Smooth muscle cell (in vitro differentiated cells): ENCODE data around the gene AHSG. TPM values are rescaled to one million over a fixed set of nuclear protein-coding genes. Genes with fewer than 3 reads are reported as not detected.
"Not testable (repeated sequence)": the region's sequence is repeated elsewhere in the genome, so short reads cannot be mapped to it uniquely, and the experiment has no call there.

ENCODE experiments used
- DNase-seq: peaks from one replicate; lab custom pipeline; 2025; ENCODE audit not compliant: unreplicated experiment; lab: John Stamatoyannopoulos, UW
- H2AFZ ChIP-seq: fragments of 200-600 bp; sonication (generic); 2 replicates; pipeline ENCODE4 v1.6.0; 2016; ENCODE audit warnings: antibody characterized with exemption, low read depth, mild to moderate bottlenecking
- H3F3A ChIP-seq: fragments of 200-600 bp; sonication (generic); 2 replicates; pipeline ENCODE4 v1.6.0; 2017; ENCODE audit warnings: antibody characterized with exemption, low read depth
- H3K27ac ChIP-seq: fragments of 200-600 bp; sonication (generic); 2 replicates; pipeline ENCODE4 v1.5.1; 2016; ENCODE audit warnings: low read depth, mild to moderate bottlenecking
- H3K27me3 ChIP-seq: fragments of 200-600 bp; sonication (generic); 2 replicates; pipeline ENCODE4 v1.6.1; 2016; ENCODE audit warnings: low read depth, mild to moderate bottlenecking
- H3K36me3 ChIP-seq: fragments of 200-600 bp; sonication (generic); 2 replicates; pipeline ENCODE4 v1.5.1; 2016; ENCODE audit warnings: low read depth
- H3K4me1 ChIP-seq: fragments of 200-600 bp; sonication (generic); 2 replicates; pipeline ENCODE4 v1.5.1; 2016; ENCODE audit warnings: low read depth
- H3K4me2 ChIP-seq: fragments of 200-600 bp; sonication (generic); 2 replicates; pipeline ENCODE4 v1.6.0; 2016; ENCODE audit warnings: mild to moderate bottlenecking
- H3K4me3 ChIP-seq: fragments of 200-600 bp; sonication (generic); 2 replicates; pipeline ENCODE4 v1.5.1; 2016; ENCODE audit warnings: mild to moderate bottlenecking
- H3K79me2 ChIP-seq: fragments of 200-600 bp; sonication (generic); 2 replicates; pipeline ENCODE4 v1.6.0; 2016; ENCODE audit warnings: low read depth, mild to moderate bottlenecking
- H3K9ac ChIP-seq: fragments of 200-600 bp; sonication (generic); 2 replicates; pipeline ENCODE4 v1.6.0; 2016; ENCODE audit warnings: low read depth
- H3K9me3 ChIP-seq: fragments of 200-600 bp; sonication (generic); replicated peaks from 2 replicates; pipeline ENCODE4 v1.5.1; 2016; ENCODE audit warnings: low read depth
- H4K20me1 ChIP-seq: fragments of 200-600 bp; sonication (generic); 2 replicates; pipeline ENCODE4 v1.6.0; 2016; ENCODE audit warnings: low read depth
- CTCF ChIP-seq: fragments of 200-600 bp; sonication (generic); IDR thresholded peaks from 2 replicates; pipeline ENCODE4 v1.5.1; 2017; ENCODE audit warnings: borderline replicate concordance, mild to moderate bottlenecking, antibody characterized with exemption; ENCODE audit not compliant: insufficient read depth, poor library complexity, severe bottlenecking
- whole genome bisulfite sequencing: methylation state at CpG from one replicate; pipeline ENCODE4 v1.1.7; 2016; ENCODE audit warnings: low lambda C conversion rate; 5-methylcytosine and 5-hydroxymethylcytosine counted together
- polyA plus RNA-seq: library from polyadenylated mRNA; unstranded; fragments of >200 nt; fragmentation: Nextera tagmentation; extraction: Ambion mirVana; gene quantifications from 2 replicates; pipeline ENCODE4 v1.2.1, GENCODE V29; 2016
- total RNA-seq: library from RNA; depleted of rRNA; stranded (reverse); fragments of >200 nt; gene quantifications from 2 replicates; pipeline ENCODE4 v1.2.3, GENCODE V29; 2014

Gene AHSG
- total and polyA plus RNA-seq, 2 experiments from 2014 or later: 0.16 to 0.18 TPM

- peaks cover 8% of the 10 kb centered on the region for H3K27me3 ChIP-seq
- no peaks in the 10 kb centered on the region for H3K36me3 ChIP-seq
- no peak overlapping the region for H3K4me3 ChIP-seq
- no peaks in the 10 kb centered on the region for H3K4me1 ChIP-seq
- no peaks in the 10 kb centered on the region for H3K9me3 ChIP-seq
- H3K9ac ChIP-seq: no peak overlapping the region
- H3F3A ChIP-seq: no peaks in the 10 kb centered on the region
- no peak overlapping the region for H2AFZ ChIP-seq
- H3K27ac ChIP-seq: no peak overlapping the region
- no peaks in the 10 kb centered on the region for H4K20me1 ChIP-seq
- DNase-seq: no peak
- no peak for TF ChIP-seq CTCF
- WGBS: 87% methylated on average over 7 of the region's 7 CpGs
- no peaks in the 10 kb centered on the region for H3K79me2 ChIP-seq
- H3K4me2 ChIP-seq: no peak overlapping the region
These were observed 15.9 kb downstream of the AHSG start for GRCh38 chr3:186628756-186629155.

- H3K9me3 ChIP-seq: no peaks in the 10 kb centered on the region
- no peaks in the 10 kb centered on the region for H3F3A ChIP-seq
- WGBS: 59% methylated on average over 6 of the region's 6 CpGs
- no peak overlapping the region for H3K9ac ChIP-seq
- H3K79me2 ChIP-seq: no peaks in the 10 kb centered on the region
- no peak for DNase-seq
- H2AFZ ChIP-seq: no peak overlapping the region
- no peaks in the 10 kb centered on the region for H3K4me1 ChIP-seq
- TF ChIP-seq CTCF: no peak
- H4K20me1 ChIP-seq: no peaks in the 10 kb centered on the region
- peaks cover 12% of the 10 kb centered on the region for H3K27me3 ChIP-seq
- no peaks in the 10 kb centered on the region for H3K36me3 ChIP-seq
- H3K27ac ChIP-seq: no peak overlapping the region
- H3K4me2 ChIP-seq: no peak overlapping the region
- no peak overlapping the region for H3K4me3 ChIP-seq
These were observed 18.2 kb downstream of the AHSG start for GRCh38 chr3:186630950-186631641.

GRCh38 chr3:186633481-186633880, 20.6 kb downstream of the AHSG start:
- H3K9me3 ChIP-seq: no peaks in the 10 kb centered on the region
- no peak for TF ChIP-seq CTCF

GRCh38 chr3:186634207-186634606, 21.3 kb downstream of the AHSG start:
- H3K9me3 ChIP-seq, H3K4me2 ChIP-seq, H4K20me1 ChIP-seq, H3K36me3 ChIP-seq, H3K9ac ChIP-seq, H3K79me2 ChIP-seq, H3K4me3 ChIP-seq, H3K27me3 ChIP-seq, H3K4me1 ChIP-seq, H3K27ac ChIP-seq, DNase-seq, H3F3A ChIP-seq, H2AFZ ChIP-seq: not testable (repeated sequence)
- 95% methylated on average over 5 of the region's 5 CpGs for WGBS

More at GRCh38 chr3:186633481-186633880, 20.6 kb downstream of the AHSG start:
- H3K4me3 ChIP-seq: no peak overlapping the region
- H3K4me2 ChIP-seq: no peak overlapping the region
- DNase-seq: no peak
- no peaks in the 10 kb centered on the region for H3K79me2 ChIP-seq
- no peak overlapping the region for H3K27ac ChIP-seq
- no peak overlapping the region for H3K9ac ChIP-seq
- H3K4me1 ChIP-seq: no peaks in the 10 kb centered on the region
- H3K27me3 ChIP-seq: peaks cover 8% of the 10 kb centered on the region
- no peaks in the 10 kb centered on the region for H3F3A ChIP-seq
- H3K36me3 ChIP-seq: no peaks in the 10 kb centered on the region
- H2AFZ ChIP-seq: no peak overlapping the region
- no peaks in the 10 kb centered on the region for H4K20me1 ChIP-seq
